NCI-H748 treated with DMSO at 0.1 percent for 48 hours (cell line): ENCODE data around the gene RTCB.

ENCODE experiments used
- DNase-seq: peaks from one replicate; lab custom pipeline; 2025; lab: John Stamatoyannopoulos, UW

Gene RTCB

DNA sequence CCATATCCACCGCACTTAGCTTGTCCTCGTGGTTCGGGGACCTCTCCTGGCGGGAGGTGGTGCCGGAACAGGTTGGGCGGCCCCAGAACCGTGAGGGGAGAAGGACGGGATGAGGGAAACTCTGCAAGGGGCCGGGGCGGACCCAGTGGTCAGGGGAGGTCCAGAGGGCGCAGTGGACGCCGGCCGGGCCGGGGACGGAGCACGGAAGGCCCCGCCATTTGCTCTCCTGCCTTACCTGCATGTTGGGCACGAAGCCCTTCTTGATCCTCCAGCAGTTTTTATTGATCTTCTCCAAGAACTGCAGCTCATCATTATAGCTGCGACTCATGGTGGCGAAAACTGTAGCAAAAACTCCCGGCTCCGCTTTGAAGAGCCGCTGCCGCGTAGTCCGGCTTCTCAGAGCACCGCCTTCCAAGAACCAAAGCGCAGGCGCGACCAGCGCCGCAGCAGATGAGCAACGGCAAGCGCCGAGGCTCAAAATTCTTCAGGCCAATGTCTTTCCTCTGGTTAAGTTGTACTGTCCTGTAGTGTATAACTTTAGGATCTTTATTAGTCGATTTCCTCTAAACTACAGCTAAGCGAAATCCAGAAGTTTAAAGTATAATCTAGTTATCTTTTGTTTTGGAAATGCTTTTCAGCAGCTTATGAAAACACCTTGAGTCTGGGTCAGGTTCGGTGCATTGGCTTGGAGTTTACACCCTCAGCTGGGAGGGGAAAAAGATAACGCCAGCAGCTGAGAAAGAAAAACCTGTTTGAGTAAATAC lies at the start of gene RTCB:
Gene RTCB, minus strand, starts transcription at position 419 of the 764 bp plus-strand sequence. Its CDS starts 91 bp downstream, at position 328.
- peak; percentile 39 for DNase-seq

DNA sequence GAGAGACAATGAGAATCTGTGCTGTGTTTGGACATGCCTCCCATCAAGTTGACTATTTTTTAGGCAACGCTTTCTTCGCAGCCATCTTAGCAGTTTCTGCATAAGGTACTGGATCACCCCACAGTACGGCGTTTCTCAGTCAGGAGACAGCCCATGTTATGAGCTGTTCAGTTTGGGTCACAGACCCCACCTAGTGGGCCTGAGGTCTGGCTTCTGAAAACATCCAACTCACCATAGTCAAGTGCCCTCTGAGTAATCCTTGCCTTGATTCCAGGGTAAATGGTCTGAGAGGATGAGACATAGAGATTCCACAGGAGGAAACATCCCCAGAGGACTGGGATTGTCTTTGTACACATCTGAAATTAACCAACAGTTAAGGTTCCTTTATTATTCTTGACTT lies 45.0 kb upstream of the RTCB start:
- no peak for DNase-seq

DNA sequence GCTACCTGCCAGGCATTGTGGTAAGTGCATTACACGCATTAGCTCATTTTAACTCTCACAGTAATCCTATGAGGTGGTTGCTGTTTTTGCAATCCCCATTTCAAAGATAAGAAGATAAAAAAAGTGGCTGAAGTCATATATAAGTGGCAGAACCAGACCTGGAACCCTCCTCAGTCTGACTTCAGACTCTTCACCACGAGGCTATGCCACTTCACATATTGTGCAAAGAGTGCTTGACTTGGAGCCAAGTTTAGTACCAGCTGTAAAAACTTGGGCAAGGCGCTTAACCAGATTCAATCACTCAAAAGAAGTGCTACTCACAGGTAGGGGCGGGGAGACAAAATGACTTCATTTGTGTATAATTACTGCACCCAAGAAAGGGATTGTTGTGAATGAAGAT lies 36.9 kb upstream of the RTCB start:
- DNase-seq: no peak

DNA sequence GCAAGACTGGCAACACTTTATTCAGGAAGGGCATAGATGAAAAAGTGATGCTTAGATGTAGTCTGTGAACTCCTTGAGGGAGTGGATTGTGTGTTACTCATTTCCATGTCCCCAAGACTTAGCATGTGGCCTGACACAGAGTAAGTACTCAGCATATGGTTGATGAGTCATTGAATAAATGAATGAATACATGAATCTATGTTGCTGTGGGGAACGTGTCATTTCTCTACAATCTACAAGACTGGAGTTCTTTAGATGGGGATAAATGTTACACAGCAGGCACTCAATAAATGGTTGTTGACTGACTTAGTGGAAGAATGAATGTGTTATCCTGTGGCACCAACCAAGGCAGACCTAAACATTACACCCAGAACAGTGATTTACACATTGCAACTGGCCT lies 34.3 kb upstream of the RTCB start:
- no peak for DNase-seq

DNA sequence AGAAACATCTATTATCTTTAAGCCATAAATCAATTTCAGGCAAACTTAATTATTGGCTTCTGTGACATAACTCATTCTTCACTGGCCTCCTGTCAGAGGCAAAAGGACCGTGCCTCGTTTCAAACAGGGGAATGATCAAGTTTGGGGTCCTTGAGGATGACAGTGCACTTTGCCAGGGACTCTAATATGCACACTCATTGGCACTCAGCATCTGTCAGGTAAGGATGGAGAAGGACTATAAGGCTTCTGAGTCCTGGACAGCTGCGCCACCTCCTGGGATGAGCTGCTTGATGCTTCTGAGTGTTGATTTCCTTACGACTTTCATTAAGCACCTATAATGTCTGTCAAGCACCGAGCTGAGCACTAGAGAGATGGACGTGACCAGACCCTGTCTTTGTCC lies 32.0 kb upstream of the RTCB start:
- no peak for DNase-seq

DNA sequence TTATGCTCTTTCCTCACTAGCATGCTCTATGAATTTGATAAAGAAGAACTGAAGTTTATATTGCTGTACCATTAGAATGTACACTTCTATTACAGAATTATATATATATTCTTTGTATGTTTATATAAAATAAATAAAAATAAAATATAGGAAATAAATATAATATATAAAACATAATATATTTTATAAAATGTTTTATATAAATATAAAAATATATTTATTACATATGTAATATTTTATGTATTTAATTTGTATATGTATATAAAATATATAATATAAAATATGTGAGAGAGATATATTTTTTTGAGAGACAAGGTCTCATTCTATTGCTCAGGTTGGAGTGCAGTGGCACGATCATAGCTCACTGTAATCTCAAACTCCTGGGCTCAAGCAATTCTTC lies 18.3 kb upstream of the RTCB start:
- no peak for DNase-seq

DNA sequence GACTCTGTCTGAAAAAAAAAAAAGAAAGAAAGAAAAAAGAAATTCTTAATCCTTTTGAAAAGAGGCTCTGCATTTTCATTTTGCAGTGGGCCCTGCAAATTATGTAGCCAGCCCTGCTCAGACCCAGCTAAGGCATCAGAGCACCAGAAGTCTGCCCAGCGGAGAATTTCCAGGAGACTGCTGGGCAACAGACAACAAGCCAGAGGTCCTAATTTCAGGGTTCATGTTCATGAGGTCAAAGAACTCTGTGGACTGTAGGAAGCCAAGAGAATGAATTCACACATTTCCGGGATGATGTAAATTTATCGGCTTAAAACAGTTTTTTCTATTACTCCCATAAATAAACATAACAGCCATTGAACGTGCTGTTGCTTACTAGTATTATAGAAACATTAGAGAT lies 14.8 kb upstream of the RTCB start:
- DNase-seq: no peak

DNA sequence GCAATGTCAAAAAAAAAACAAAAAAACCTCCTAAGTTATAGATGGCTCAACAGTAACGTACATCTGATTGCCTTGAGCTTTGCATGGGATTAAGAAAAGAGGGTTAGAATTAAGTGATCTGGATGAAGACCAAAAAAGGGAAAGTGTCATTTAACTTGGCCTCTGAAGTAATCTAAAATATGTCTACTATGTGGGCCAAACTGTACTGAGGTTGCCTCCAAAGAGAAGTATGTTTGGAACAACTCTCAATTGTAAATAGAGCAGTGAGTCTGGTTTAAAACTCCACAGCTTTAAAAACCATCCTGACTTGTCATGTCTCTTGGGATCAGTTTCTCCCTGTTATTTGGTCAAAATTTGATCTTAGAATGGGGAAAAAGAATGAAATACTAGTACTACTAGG lies 11.6 kb upstream of the RTCB start:
- DNase-seq: no peak

DNA sequence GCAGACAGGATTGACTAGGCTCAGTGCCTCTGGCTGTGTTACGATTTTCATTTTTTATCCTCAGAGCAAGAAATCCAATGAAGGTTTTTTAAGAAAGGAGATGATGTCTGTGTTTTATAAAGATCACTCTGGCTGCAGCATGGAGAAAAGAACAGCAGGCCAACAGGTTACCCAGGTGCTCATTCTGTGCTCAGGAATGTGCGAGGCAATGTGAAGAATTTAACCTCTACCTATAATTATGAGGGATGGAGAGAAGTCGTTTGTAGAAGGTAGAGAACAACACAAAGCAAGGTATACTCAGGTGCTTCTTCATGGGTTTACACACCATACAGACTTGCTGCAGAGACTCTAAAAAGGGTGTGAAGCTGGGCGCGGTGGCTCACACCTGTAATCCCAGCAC lies 10.0 kb upstream of the RTCB start:
- no peak for DNase-seq

DNA sequence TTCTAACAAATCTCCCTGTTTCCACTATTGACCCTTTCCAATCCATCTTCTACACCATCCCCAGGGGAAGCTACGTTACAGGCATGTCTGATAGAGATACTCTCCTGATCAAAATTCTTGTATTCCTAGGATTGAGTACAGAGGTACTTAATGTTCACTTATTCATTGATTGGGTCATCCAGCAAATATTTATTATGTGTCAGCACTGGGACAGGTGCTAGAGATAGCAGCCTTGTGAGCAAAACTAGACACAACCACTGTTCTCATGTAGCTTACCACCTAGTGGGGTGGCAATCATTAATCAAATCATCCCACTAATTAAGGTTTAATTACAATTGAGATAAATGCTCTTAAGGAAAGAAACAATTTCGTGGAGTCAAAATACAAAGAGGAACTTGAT lies 9.4 kb upstream of the RTCB start:
- no peak for DNase-seq

DNA sequence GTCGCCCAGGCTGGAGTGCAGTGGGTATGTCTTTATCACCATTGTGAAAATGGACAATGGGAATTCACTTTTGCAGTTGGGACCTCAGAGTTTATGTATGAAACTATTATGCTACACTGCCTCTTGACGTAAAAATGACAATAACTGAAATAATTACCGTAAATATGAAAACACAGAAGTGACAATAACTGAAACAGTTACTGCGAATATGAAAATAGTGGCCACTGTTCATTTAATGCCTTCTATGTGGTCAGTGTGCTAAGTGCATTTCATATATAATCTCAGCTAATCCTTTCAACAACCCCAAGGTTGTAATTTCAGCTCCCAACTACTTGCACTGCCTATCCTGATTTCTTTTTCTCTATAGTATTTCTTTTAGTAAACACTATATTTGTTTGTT lies 5.9 kb upstream of the RTCB start:
- no peak for DNase-seq

DNA sequence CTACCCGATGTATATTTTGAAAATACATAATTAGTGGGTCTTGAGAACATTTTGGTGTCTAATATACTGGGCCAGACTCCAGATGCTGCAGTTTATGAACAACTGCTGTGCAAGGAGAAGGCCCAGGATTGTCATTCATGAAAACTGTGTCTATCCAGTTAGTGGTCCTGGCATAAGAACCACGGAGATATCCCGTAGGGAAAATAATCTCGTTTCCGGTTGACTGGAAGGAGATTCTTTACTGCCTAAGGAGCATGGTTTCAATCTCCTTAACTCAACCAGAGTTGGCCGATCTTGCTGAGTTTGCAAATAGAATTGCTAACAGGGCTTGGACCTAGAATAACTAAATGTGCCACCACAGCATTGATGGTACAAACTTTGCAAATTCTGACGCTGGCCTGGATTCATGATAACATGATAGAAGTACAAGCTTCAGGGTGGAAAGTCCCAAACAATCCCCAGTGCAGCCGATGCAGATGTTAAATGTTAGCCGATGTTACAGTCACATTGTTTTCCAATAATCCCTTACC lies 4.6 kb upstream of the RTCB start:
- no peak for DNase-seq

DNA sequence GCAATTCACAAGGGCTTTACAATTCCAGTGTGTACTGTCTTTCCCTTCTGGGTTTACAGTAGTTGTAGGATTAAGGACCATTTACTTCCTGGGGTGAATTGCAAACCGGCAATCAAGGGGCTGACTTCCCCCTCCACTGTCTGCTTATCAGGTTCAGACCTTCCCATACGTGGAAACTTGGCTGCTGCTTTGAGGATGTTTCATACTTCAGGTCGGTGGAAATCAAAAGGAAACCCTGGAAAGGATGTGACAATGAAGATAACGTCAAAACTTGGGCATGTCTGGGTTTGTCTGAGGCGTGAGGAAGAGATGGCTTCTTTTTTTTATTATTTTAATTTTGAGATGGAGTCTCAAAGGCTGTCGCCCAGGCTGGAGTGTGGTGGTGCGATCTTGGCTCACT lies 2.1 kb upstream of the RTCB start:
- no peak for DNase-seq

DNA sequence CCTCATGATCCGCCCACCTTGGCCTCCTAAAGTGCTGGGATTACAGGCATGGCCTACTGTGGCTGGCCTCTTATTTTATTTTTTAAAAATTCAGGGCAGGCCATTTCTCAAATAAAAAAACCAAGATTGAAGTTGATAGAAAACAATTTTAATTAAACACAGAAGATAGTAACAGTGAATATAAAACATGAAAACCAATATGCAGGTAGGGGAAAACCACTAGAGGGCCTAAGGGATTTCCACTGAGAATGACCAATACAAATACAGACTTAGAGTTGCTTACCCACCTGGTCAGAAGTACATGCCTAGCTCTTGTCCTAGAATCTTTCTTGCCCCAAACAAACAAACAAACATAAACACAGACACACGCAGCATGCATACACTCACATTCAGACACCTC lies 1.7 kb upstream of the RTCB start:
- no peak for DNase-seq

DNA sequence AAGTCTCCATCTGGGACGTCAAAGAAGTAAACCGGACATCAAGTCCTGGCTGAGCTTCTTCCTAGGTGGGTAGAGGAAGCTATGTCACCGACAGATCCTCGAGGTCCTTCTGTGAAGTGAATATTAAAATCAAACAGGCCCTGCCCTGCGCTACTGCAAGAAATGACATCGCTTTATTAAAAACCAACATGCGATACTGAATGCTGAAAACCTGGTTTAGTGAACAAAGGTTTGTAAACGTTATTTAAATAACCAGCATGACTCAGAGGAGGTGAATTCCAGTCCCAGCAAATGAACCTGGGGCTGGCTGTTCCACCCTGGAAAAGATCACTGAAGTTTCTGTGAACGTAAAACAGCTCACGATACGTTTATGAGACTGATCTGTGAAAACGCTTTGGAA lies 645 bp downstream of the RTCB start:
- DNase-seq: no peak

DNA sequence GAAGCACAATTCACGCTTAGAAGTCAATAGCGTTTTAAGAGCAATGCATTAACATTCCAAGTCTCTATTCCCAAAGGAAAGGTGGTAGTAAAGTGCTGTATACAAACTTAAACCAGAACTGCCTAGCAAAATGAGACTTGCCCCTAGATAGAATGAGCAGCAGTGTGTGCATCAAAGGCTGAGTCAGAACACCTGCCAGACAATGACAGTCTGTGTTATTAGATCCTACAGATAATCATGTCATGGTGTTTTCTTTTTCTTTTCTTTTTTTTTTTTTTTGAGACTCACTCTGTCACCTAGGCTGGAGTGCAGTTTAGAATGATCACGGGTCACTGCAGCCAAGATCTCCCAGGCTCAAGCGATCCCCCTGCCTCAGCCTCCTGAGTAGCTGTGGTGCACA lies 1.6 kb downstream of the RTCB start:
- no peak for DNase-seq

DNA sequence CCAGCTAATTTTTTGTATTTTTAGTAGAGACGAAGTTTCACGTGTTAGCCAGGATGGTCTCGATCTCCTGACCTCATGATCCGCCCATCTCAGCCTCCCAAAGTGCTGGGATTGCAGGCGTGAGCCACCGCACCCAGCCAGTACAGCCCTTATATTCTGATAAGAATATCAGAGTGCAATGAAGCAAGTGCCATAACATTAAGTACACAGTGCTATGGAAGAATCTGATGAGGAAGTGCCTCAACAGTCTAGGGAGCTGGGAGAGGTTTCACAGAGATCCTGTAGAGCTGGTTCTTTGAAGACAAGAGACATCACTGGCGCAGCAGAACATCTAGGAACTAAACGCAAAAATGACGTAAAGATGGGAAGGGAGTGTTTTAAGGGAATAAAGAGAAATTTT lies 2.1 kb downstream of the RTCB start:
- DNase-seq: no peak

DNA sequence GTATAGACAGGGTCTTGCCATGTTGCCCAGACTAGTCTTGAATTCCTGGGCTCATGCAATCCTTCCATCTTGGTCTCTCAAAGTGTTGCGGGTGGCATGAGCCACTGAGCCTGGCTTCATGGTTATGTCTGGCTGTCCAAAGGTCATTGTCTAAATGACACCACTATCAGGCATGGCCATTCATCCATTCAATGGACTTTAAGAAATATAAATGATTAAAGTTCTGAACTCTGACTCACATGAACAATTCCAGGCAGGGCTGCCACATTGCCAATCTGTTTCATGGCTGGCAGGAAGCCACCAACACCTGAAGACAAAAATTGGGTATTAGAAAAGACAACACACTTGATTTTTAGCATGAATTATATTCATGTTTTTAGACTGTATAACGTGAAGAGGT lies 4.1 kb downstream of the RTCB start:
- no peak for DNase-seq

DNA sequence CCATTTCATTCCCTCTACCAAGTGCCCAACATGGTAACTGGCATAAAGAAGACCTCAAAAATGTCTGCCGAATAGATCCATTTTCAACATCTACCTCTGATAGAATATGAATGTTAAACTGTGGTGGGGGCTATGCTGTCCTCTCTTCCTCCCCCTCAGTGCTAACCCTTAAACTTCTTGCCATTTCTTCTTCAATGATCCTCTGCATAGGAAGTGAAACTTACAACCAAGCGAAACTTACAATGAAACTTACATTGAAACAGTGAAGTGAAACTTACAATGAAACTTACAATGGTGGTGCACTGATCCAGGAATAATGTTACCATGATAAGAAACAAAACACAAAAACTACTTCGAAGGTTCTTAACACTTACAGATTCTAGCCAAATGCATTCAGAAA lies 4.7 kb downstream of the RTCB start:
- DNase-seq: no peak

DNA sequence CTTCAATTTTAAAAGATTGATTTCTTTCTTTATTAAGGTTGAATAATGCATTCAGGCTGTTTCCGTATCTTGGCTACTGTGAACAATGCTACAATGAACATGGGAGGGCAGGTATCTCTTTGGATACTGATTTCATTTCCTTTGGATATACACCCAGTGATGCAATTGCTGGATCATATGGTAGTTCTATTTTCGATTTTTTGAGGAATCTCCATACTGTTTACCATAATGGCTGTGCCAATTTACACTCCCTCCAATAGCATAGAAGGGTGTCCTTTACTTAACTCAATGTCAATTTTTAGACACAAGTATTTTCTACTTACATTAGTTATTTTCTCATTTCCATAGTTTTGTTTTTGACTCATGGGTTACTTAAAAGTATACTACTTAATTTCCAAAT lies 8.0 kb downstream of the RTCB start:
- DNase-seq: no peak

DNA sequence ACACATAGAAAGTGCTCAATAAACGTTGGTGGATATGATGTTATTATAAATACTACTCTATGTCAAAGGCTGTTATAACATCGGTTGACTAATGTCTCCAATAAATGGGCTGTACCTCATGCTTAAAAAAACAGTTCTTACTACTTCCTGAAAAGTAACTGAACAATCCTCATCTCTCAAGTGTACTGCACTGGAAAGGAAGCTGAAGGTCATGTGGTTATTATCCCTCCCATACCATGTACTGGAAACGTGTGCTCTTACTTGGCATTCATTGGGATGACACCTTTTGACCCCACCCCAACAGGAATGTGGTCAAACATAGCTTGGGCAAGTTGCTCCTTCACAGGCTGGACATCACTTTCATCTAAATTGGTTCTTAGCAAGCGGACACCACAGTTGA lies 10.6 kb downstream of the RTCB start:
- no peak for DNase-seq

DNA sequence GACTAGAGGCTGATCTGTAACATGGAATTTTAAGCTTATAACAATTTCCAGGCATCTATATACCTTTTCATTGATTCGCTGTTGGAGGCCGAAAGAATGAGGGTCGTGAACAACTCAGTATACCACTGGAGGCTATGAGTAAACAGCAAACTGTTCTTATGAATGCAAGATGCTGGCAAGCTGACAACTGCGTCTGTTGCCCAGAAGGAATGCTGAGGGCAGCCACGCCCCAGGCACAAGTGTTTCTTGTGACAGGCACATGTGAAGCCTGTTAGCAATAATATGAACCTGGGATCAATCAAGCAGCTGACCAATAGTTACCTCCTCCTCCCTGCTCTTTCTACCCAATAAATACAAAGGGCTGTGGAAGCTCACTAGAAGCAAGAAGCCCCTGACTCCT lies 15.3 kb downstream of the RTCB start:
- DNase-seq: no peak

DNA sequence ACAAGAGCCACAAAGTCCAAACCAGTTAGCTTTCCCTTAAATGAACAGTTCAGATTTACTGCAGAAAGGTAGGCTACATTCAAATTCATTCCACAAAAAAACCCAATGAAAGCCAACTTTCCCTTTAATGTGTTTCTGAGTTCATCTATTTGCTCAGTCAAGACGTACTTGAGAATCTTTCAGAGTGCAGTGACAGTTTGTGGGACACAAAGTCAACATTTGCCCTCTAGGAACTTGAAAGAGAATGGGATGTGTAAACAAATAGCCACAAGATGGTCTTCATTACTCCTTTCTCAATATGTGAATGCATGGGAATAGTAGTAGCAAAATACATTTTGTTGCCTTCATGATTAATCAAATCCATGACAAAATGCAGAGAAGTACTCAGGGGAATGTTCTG lies 15.8 kb downstream of the RTCB start:
- no peak for DNase-seq

DNA sequence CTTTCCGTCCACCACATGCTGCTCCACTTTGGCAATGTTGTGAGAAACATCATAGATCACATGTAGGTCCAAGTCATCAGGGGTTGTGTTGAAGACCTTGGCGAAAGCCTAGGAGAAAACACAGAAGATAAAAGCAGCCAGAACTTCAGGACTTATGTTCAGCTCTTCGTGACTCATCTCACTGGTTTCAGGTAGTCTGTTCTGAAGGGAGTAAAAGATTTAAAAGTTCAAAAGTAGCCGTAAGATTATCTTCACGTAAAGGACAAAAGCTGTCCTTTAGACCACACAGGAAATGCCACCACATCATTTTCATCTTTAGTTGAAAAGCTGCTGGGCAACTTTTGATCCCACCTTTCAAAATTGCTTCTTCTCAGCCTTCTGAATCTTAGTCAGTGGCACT lies 16.9 kb downstream of the RTCB start:
- DNase-seq: no peak
